Ecto neural progenitor cell (in vitro differentiated cells): Measurements from ENCODE around the gene PTGR3.

Source experiments
- DNase-seq: peaks from one replicate; pipeline ENCODE4 v3.0.0-alpha.2; 2018; ENCODE audit warnings: low spot score

Gene PTGR3

DNA sequence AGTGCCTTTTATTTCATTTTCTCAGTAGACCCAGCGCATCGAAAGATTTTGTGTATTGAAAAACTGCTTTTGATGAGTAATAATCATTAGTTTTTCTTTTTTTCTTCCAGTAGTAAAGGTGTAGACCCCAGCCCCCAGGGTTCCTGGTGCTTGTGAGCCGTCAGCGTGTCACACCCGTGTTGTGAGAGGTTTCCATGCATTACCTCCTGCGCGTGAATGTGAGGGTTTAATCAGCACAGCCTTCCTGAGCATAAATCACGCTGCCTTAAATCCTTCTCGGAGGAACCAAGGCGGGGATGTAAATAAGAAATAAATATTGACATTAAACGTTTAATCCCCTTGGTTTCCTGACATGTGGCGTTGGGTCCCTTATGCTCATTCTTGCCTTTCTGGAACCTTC lies 26.0 kb upstream of the PTGR3 start:
- DNase-seq = no peak

DNA sequence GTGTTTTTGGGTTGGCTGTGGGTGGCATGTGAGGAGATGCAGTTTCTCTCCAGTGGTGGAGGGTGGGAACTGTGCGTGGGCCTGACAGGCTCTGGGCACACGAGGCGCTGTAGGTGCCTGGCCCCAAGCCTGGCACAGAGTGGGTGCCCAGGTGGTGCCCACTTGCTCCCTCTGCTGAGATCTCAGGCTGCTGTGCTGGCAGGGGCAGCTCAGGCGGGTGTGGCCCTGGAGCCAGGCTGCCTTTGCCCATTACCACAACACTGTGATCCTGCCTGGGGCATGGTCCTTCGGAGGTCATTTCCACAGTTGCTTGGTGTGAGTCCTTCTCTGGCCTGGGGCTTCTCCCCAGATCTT lies 22.1 kb upstream of the PTGR3 start:
- DNase-seq = no peak

GRCh38 chr18:75230163-75231052 lies 21.5 kb upstream of the PTGR3 start:
- no peak for DNase-seq

- no peak for DNase-seq
Measured at GRCh38 chr18:75229437-75229836, 20.5 kb upstream of the PTGR3 start.

GRCh38 chr18:75228967-75229366 lies 20.0 kb upstream of the PTGR3 start:
- DNase-seq = no peak

DNA sequence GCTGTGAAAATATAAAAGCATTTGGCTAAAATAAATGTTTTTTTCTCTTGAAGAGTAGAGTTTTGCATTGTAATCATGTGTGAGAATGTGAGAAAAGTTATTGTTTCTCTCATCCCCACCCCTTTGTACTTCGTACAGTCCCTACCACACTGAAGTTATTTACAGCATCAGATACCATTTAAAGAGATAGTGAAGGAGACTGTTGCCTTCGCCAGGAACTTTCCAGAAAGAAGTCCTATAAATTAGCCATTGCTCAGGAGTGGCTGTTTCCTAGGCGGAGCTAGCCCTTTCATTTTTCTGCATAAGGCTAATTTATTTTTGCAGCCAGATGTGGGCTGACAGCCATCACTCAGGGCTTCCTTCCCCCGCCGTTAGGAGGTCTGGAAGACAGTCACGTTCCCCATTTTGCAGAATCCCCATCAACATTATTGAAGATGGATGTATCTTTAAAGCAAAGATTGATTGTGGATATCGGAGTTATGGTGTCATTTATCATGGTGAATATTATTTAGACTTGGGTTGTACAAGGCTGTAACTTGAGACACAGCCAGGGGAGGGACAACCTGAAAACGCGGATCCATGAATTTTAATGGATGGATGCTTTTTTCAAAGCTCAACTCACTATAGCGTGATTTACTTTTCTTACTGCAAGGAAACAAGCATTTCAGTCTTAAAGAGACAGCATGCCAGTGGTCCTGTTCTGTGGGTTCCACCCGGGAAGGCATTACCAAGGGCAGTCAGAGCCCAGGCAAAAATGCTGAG lies 18.8 kb upstream of the PTGR3 start:
- no peak for DNase-seq

DNA sequence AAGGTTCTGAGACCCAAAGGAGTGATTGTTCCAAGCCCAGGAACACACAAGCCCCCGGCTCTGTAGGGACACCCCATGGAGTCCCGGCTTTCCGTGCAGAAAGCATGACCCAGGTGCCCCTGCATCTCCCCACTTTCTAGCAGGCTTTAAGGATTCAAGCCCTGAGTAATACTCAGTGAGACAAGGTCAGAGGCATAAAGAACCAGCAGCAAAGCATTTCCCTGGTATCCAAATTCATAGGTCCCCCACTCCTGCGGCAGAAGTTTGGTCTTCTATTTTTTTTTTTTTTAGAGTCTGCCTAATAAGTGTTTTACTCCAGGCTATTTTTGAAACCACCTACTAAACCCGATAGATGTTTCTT lies 18.0 kb upstream of the PTGR3 start:
- DNase-seq = no peak

DNA sequence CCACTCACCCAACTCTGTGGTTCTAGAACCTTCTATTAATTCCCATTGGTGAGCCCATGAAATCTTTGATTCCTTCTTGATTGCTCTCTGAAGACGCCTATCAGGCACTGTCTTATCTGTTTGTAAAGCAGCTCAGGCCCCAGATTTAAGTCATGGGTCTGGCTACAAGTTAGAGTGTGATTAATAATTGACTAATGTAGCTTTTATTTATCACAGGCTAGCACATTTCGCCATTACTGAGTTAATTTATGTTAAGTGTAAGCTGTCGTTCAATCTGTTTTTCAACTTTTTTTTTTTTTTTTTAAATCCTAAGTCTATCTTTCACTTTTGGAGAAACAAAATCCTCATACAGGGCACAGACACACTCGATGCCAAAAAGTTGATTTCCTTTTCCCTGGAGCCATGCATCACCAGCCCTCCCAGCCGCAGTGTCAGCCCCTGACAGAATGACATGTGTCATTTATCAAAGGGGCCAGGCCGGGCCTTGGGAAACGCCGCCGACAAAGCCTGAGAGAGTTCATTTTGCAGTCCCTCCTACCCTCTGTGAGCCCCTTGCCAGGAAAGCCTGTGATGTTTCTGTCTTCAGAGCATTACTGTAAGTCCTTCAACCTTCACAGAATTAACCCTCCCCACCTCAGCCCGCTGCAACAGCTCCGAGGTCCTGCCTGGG lies 17.5 kb upstream of the PTGR3 start:
- DNase-seq = no peak

GRCh38 chr18:75223687-75224347 lies 14.9 kb upstream of the PTGR3 start:
- DNase-seq = no peak

DNA sequence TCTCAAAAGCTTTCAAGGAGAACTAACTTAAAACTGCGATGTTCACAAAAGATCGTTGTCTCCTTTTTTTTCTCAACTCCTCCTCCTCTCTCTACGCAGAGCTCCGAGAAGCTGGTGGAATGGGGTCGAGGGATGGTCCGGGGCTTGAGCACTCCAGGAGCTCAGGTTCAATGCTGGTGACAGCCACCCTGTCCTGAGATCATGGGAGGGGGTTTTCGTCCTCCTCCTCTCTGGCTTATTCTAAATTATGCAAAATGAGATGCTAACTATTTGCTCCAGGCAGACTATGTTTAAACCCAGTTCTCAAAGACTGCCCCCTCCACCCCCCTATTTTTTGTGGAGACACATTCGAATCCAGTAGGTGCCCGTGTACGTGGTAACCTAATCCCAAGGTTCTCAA lies 13.5 kb upstream of the PTGR3 start:
- DNase-seq = no peak

DNA sequence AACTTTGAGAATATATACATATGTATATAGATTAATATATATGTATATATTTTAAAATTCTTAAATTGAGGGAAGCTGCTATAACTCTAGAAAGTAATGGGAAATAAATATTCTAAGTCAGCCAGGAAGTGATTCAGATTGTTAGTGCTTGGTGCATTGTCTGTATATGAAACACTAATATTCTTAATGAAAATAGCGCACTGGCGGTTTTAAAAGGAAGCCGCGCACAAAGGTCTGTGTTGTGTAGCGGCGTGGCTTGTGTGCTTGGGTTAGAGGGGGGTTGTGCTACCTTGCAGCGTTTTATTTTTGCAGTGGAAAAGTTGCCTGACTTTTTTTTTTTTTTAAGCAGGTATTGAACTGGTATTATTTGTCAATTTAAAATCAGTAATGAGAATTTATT lies 13.0 kb upstream of the PTGR3 start:
- no peak for DNase-seq

GRCh38 chr18:75221397-75221796 lies 12.5 kb upstream of the PTGR3 start:
- no peak for DNase-seq

DNA sequence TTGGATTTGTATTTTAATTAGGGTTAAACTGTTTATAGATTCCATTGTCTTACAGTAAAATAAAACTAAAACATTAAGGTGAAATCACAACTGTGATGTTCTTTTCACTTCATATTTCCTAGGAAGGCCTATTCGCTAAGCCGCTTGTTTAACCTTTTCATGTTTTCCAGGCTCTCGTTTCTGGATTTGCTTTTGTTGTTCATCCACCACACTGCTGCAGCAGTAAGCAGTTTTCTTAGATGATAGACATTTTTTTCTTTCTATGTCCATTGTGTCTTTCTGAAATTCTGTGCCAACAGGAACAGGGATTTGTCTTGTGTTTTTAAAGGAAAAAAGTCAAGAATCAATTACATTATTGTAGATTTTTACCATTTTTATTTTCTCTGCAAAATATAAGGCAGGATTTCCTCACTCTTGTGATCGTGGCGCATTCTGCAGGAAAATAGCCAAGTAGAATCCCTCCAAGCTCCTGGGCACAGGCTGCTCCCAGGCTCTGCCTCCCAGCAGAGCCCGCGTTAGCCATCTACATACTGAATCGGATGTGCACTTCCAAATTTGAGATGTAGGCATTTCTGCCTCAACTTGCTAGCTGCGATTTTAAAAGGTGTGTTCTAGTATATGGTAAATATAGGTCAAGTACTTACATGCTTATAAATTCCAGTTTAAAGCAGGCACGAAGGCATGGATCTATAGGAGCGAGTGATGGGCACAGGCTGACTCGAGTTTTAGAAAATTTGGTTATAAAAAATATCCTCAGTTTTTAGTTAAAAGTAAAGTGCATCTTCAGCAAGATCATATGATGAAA lies 11.8 kb upstream of the PTGR3 start:
- no peak for DNase-seq

GRCh38 chr18:75219745-75220375 lies 10.9 kb upstream of the PTGR3 start:
- no peak for DNase-seq

GRCh38 chr18:75218065-75218923 lies 9.4 kb upstream of the PTGR3 start:
- no peak for DNase-seq

- DNase-seq = no peak
Measured at GRCh38 chr18:75216911-75217689, 8.2 kb upstream of the PTGR3 start.

DNA sequence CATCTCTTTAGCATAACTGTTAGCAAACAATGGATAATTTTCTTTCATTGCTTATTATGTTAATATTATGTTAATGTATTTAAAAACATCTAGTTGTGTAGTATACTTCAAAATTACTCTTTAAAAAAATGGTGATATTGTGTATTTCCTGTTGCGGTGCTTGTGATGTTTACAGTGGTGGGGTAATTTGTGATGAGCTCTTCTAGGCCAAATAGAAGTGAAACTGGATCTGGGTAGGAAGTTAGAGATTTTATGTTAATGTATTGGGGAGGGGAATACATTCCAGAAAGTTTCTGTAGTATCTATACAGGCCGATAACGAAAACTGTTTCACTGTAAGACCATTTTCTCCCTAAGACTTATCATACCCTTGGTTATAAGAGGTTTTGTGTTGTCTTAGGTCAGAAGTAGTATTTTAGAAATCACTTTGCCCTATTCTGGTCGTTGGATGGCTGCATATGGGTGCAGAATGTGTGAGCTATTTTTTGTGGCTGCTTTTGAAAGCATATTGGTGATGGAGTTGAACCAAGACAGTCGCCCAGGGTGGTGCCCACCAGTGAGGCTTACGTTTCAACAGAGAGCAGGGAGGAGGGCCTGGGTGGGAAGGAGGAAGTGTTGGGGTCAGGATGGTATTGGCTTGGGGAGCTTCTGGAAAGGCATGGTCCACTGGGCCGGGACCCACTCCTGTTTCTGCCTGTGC lies 7.4 kb upstream of the PTGR3 start:
- DNase-seq = no peak

DNA sequence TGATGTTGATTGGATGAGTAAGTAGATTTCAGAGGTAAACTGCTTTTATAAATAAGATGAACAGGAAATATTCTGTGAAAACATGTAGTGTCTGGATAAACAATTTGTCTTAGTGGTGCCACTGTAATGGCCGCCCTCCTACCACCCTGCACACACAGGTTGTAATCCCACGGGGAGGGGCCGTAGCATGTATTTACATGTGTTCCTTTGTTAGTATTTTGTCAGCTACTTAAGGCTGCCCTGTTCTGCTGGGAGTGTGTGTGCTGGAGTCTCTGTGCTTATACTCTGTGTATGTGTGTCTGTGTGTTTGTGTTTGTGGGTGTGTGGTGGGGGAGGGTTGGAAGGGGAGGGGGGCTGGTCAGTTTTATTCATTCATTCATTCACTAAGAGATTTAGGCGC lies 6.7 kb upstream of the PTGR3 start:
- DNase-seq = no peak
